Measurements from ENCODE around the gene LRRC39. TPM values are rescaled to one million over a fixed set of nuclear protein-coding genes. Genes with fewer than 3 reads are reported as not detected.
"Not testable (repeated sequence)": the region's sequence is repeated elsewhere in the genome, so short reads cannot be mapped to it uniquely, and the experiment has no call there.

LRRC39 gene
- total RNA-seq, 1 experiment from 2014 or later, result 0.46 TPM

GRCh38 chr1:100215101-100215500 is 37.0 kb upstream of the LRRC39 start (continued):
- TF ChIP-seq TCF7 (CRISPR knock-in tag; IDR thresholded peaks at IDR 0.05; ENCODE audit: low read depth) (no peak), RELA (CRISPR knock-in tag; IDR thresholded peaks at IDR 0.05; ENCODE audit: borderline replicate concordance) (no peak), ZNF671 (CRISPR knock-in tag; IDR thresholded peaks at IDR 0.05) (no peak)
- TF ChIP-seq, protein P1, sequence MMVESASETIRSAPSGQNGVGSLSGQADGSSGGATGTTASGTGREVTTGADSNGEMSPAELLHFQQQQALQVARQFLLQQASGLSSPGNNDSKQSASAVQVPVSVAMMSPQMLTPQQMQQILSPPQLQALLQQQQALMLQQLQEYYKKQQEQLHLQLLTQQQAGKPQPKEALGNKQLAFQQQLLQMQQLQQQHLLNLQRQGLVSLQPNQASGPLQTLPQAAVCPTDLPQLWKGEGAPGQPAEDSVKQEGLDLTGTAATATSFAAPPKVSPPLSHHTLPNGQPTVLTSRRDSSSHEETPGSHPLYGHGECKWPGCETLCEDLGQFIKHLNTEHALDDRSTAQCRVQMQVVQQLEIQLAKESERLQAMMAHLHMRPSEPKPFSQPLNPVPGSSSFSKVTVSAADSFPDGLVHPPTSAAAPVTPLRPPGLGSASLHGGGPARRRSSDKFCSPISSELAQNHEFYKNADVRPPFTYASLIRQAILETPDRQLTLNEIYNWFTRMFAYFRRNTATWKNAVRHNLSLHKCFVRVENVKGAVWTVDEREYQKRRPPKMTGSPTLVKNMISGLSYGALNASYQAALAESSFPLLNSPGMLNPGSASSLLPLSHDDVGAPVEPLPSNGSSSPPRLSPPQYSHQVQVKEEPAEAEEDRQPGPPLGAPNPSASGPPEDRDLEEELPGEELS (CRISPR knock-in tag; IDR thresholded peaks at IDR 0.05), result no peak

DNA sequence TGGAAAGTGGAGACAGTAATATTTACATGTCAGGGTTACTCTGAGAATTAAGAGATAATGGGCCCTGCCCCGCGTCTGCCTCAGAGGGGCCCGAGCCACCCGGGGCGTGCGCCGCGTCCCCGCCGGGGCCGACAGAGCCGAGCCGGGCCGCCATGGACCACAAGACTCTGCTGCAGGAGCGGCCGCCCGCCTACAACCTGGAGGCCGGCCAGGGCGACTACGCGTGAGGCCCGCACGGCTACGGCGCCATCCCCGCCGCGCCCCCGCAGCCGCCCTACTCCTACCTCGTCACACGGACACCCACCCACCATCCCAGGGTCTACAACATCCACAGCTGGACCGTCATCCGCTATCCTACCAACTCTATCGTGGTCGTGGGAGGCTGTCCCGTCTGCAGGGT is 35.1 kb upstream of the LRRC39 start:
- TF ChIP-seq SP1 (CRISPR knock-in tag; conservative IDR thresholded peaks at IDR 0.05) (no peak), HMGA2 (CRISPR knock-in tag; IDR thresholded peaks at IDR 0.05) (no peak), IRF2 (CRISPR knock-in tag; IDR thresholded peaks at IDR 0.05; ENCODE audit: borderline replicate concordance, low read depth) (no peak), PREB (CRISPR knock-in tag; IDR thresholded peaks at IDR 0.05; ENCODE audit: borderline replicate concordance) (no peak)
- H3K27ac Mint-ChIP-seq, result no peak overlapping the region
- DNase-seq (ENCODE audit: low spot score) (no peak), ATAC-seq (peak; percentile 46)
- peaks cover 50% of the 10 kb centered on the region for H3K36me3 Mint-ChIP-seq
- no peak overlapping the region for H3K4me3 Mint-ChIP-seq
- CTCF ChIA-PET, result no interaction called here
- 0 out of 2 replicates have a peak, but pooled peaks cover 2% of the 10 kb centered on the region for H3K4me1 Mint-ChIP-seq
- H3K27me3 Mint-ChIP-seq (ENCODE audit: low read depth), result no peaks in the 10 kb centered on the region
- no peaks in the 10 kb centered on the region for H3K9me3 Mint-ChIP-seq
- POLR2A ChIA-PET, result no interaction called here

GRCh38 chr1:100206301-100206700 is 28.2 kb upstream of the LRRC39 start:
- DNase-seq (ENCODE audit: low spot score) (no peak), ATAC-seq (no peak)
- CTCF ChIA-PET, result no interaction called here
- Mint-ChIP-seq H3K4me3 (no peak overlapping the region), H3K27ac (no peak overlapping the region), H3K27me3 (ENCODE audit: low read depth) (no peaks in the 10 kb centered on the region), H3K4me1 (peaks cover 2% of the 10 kb centered on the region), H3K36me3 (peaks cover 58% of the 10 kb centered on the region), H3K9me3 (peaks cover 13% of the 10 kb centered on the region)
- POLR2A ChIA-PET, result no interaction called here
- TF ChIP-seq, protein P2, sequence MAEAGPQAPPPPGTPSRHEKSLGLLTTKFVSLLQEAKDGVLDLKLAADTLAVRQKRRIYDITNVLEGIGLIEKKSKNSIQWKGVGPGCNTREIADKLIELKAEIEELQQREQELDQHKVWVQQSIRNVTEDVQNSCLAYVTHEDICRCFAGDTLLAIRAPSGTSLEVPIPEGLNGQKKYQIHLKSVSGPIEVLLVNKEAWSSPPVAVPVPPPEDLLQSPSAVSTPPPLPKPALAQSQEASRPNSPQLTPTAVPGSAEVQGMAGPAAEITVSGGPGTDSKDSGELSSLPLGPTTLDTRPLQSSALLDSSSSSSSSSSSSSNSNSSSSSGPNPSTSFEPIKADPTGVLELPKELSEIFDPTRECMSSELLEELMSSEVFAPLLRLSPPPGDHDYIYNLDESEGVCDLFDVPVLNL (CRISPR knock-in tag; IDR thresholded peaks at IDR 0.05; ENCODE audit: borderline replicate concordance, low read depth), result no peak
- TF ChIP-seq ATF6 (CRISPR knock-in tag; IDR thresholded peaks at IDR 0.05), result no peak
- no peak for TF ChIP-seq ZNF263 (CRISPR knock-in tag; IDR thresholded peaks at IDR 0.05; ENCODE audit: low read depth)
- no peak for TF ChIP-seq NR3C1 (CRISPR knock-in tag; conservative IDR thresholded peaks at IDR 0.05; ENCODE audit: low read depth)
- no peak for TF ChIP-seq PRRX2 (CRISPR knock-in tag; IDR thresholded peaks at IDR 0.05)
- no peak for TF ChIP-seq CREB1 (CRISPR knock-in tag; IDR thresholded peaks at IDR 0.05)
- no peak for TF ChIP-seq ESRRA (CRISPR knock-in tag; IDR thresholded peaks at IDR 0.05; ENCODE audit: borderline replicate concordance)
- TF ChIP-seq, protein P3, sequence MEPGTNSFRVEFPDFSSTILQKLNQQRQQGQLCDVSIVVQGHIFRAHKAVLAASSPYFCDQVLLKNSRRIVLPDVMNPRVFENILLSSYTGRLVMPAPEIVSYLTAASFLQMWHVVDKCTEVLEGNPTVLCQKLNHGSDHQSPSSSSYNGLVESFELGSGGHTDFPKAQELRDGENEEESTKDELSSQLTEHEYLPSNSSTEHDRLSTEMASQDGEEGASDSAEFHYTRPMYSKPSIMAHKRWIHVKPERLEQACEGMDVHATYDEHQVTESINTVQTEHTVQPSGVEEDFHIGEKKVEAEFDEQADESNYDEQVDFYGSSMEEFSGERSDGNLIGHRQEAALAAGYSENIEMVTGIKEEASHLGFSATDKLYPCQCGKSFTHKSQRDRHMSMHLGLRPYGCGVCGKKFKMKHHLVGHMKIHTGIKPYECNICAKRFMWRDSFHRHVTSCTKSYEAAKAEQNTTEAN (CRISPR knock-in tag; IDR thresholded peaks at IDR 0.05), result no peak
- no peak for TF ChIP-seq ZNF423 (CRISPR knock-in tag; IDR thresholded peaks at IDR 0.05)

GRCh38 chr1:100205593-100205992 is 27.5 kb upstream of the LRRC39 start:
- ATAC-seq; H3K4me3 Mint-ChIP-seq; POLR2A ChIA-PET; H3K27ac Mint-ChIP-seq; CTCF ChIA-PET; H3K4me1 Mint-ChIP-seq; H3K27me3 Mint-ChIP-seq (ENCODE audit: low read depth); DNase-seq (ENCODE audit: low spot score): not testable (repeated sequence)
- peaks cover 13% of the 10 kb centered on the region for H3K9me3 Mint-ChIP-seq
- peaks cover 60% of the 10 kb centered on the region for H3K36me3 Mint-ChIP-seq

DNA sequence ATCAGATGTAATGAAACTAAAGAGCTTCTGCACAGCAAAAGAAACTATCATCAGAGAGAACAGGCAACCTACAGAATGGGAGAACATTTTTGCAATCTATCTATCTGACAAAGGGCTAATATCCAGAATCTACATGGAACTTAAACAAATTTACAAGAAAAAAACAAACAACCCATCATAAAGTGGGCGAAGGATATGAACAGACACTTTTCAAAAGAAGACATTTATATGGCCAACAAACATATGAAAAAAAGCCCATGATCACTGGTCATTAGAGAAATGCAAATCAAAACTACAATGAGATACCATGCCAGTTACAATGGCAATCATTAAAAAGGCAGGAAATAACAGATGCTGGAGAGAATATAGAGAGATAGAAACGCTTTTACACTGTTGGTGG is 27.0 kb upstream of the LRRC39 start:
- peaks cover 13% of the 10 kb centered on the region for H3K9me3 Mint-ChIP-seq
- H3K4me3 Mint-ChIP-seq; H3K27me3 Mint-ChIP-seq (ENCODE audit: low read depth); H3K27ac Mint-ChIP-seq; CTCF ChIA-PET; DNase-seq (ENCODE audit: low spot score); ATAC-seq; POLR2A ChIA-PET: not testable (repeated sequence)
- H3K36me3 Mint-ChIP-seq, result peaks cover 58% of the 10 kb centered on the region
- H3K4me1 Mint-ChIP-seq, result peaks cover 11% of the 10 kb centered on the region

GRCh38 chr1:100202703-100203102 is 24.6 kb upstream of the LRRC39 start:
- H3K27me3 Mint-ChIP-seq (ENCODE audit: low read depth); ATAC-seq; DNase-seq (ENCODE audit: low spot score); H3K27ac Mint-ChIP-seq; CTCF ChIA-PET; POLR2A ChIA-PET; H3K4me3 Mint-ChIP-seq: not testable (repeated sequence)
- peaks cover 11% of the 10 kb centered on the region for H3K4me1 Mint-ChIP-seq
- peaks cover 55% of the 10 kb centered on the region for H3K36me3 Mint-ChIP-seq
- H3K9me3 Mint-ChIP-seq, result peaks cover 13% of the 10 kb centered on the region

All from WTC11 (cell line).